ENCODE results near the gene TMEM163. TPM values are rescaled to one million over a fixed set of nuclear protein-coding genes. Genes with fewer than 3 reads are reported as not detected.
"Not testable (repeated sequence)": the region's sequence is repeated elsewhere in the genome, so short reads cannot be mapped to it uniquely, and the experiment has no call there.

TMEM163 gene
- polyA plus RNA-seq, 1 donor, result 0.86 TPM

GRCh38 chr2:134723742-134724141 lies 4.9 kb upstream of the TMEM163 start:
- DNase-seq (ENCODE audit: low read depth), result not testable (repeated sequence)

- DNase-seq (ENCODE audit: low read depth), result no peak
These were observed 3.9 kb upstream of the TMEM163 start for GRCh38 chr2:134722728-134723127.

GRCh38 chr2:134721596-134721995 lies 2.8 kb upstream of the TMEM163 start:
- DNase-seq (ENCODE audit: low read depth), result no peak

GRCh38 chr2:134718023-134718816 lies 580 bp downstream of the TMEM163 start:
- no peak for DNase-seq (ENCODE audit: low read depth)

DNA sequence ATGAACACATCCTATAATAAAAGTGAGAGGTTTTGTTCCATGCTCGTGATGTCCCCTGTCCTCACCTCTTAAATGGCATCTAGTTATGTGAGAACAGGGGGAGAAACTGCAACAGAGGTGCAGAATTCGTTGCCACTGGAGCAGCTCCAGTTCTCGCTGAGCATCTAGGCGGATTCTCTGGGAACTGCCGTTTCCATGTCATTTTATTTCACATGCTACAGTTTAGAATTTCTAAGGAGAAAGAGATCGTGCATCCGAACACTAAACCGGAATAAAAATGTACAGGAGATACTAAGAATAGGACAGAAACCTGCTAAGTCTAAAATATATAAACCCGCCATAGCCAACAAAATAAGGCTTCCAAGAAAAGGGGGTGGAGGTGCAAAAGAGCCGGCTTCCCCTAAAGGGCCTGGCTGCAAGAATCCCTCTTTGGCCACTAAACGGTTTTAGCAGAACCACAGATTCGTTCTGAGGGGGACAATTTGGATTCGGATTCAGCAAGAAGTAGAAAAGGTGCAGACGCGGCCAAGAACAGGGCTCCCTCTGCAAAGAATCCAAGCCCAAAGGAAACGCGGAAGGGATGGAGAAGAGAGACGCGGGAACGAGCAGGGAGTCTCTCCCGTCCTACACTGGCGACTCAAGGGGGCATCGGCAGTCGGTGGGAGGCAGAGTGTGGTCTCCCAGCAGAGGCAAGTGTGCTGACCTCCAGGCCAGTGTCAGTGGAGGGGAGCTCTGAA lies 1.3 kb downstream of the TMEM163 start:
- no peak for DNase-seq (ENCODE audit: low read depth)

DNA sequence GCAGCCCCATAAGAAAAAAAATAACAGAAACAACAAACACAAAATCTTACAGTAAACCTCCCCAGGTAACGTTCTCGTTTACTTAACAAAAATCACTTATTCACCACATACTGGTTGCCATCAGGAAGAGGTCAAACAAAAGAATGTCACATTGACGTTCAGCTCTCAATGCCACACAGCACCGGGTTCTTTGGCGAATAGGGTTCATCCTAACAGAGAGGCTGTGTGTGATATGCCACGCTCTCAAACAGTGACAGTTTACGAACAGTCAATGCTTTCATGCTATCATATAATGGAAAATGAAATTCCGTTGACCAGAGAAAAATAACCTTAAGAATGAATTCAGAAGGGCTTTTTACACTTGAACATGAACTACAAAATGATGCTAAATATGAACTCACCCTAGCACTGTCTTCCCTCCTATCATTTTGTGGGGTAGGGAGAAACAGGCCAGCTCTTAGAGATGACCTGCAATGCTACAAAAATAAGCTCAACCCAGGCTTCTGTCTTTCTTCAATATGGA lies 2.0 kb downstream of the TMEM163 start:
- no peak for DNase-seq (ENCODE audit: low read depth)

DNA sequence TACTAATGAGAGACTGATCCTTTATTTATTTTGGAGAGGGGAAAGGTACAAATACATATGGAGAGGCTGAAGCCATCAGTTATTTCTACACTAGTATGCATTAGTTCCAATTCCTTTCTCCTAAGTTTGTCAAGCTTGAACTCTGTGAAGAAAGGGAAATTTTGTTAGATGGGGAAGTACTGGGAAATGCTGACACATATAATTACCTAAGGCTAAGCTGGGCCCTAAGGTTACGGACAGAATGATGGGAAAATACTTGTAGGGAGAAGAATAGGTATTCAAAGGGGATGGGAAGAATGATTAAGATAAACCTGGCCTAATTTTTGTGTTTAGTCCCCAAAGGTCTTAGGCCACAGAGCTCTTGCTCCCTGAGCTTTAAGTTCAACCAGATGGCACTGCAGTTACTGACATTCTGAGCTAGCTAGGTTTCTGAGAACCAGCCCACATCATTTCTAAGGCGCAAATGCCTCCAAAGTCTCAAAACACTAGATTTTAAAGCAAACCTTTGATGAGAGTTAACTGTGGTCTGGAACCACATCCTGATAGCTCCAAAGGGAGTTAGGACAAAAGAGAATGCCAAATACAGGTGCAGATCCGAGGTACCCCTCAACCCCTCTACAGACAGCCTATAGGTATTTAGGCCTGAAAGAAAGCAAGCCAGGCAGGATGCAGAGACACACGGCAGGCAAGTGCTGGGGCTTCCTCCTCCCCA lies 2.7 kb downstream of the TMEM163 start:
- DNase-seq (ENCODE audit: low read depth), result no peak

- no peak for DNase-seq (ENCODE audit: low read depth)
These were observed 4.6 kb downstream of the TMEM163 start for GRCh38 chr2:134714228-134714627.

- no peak for DNase-seq (ENCODE audit: low read depth)
These were observed 5.2 kb downstream of the TMEM163 start for GRCh38 chr2:134713606-134714005.

GRCh38 chr2:134713176-134713575 lies 5.6 kb downstream of the TMEM163 start:
- DNase-seq (ENCODE audit: low read depth), result no peak

DNA sequence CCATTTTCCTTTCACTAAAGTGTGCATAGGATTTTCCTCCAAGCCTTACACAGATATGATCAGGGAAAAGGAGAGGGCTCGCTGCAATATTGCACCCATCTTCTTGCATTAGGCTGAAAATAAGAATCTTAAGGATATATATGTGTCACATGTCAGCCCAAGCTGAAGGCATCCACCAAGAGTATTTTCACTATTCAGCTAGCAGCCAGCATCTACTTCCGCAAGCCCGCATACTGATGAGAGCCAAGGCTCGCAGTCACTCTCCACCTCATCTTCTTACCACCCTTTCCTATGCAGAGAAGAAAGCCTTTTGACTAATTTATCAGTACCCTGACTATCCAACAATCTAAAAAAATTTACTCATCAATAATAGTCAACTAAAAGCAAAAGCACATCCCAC lies 6.1 kb downstream of the TMEM163 start:
- no peak for DNase-seq (ENCODE audit: low read depth)

DNA sequence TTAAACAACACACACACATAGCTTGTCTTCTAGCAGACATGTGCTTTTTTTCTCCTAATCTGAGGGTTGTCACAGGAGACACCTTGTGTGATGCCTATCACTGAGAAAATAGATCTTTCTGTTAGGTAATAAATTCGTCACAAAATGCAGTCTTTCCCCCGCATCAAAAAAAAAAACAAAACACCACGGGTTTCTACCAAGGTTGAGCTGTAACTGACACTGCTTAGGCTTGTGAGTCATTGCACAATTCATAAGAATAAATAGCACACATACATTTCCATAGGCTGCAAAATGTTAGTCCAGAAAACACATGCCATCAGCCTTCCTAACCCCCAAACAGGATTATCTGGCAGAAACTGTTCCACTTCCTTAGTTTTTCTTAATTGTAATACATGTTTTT lies 6.5 kb downstream of the TMEM163 start:
- no peak for DNase-seq (ENCODE audit: low read depth)

DNA sequence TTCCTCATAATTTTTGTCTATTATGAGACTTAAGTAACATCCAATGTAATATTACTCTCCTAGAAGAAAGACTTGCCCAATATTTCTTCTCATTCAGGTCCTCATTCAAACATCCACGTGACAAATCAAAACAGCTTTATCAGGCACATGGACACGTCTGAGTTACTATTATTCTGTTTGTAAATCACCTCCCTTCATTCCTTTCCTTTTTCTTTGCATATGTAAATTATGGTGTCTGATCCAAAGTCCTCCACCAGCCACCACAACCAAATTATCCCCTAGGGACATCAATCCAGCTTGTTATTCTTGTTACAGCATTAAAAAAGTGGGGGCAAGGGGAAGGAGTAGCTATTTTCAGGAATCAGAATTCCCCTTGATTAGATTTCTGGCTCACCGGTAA lies 7.1 kb downstream of the TMEM163 start:
- DNase-seq (ENCODE audit: low read depth), result no peak

- DNase-seq (ENCODE audit: low read depth), result no peak
These were observed 11.5 kb downstream of the TMEM163 start for GRCh38 chr2:134707330-134707676.

GRCh38 chr2:134706587-134707329 lies 12.0 kb downstream of the TMEM163 start:
- DNase-seq (ENCODE audit: low read depth), result no peak

DNA sequence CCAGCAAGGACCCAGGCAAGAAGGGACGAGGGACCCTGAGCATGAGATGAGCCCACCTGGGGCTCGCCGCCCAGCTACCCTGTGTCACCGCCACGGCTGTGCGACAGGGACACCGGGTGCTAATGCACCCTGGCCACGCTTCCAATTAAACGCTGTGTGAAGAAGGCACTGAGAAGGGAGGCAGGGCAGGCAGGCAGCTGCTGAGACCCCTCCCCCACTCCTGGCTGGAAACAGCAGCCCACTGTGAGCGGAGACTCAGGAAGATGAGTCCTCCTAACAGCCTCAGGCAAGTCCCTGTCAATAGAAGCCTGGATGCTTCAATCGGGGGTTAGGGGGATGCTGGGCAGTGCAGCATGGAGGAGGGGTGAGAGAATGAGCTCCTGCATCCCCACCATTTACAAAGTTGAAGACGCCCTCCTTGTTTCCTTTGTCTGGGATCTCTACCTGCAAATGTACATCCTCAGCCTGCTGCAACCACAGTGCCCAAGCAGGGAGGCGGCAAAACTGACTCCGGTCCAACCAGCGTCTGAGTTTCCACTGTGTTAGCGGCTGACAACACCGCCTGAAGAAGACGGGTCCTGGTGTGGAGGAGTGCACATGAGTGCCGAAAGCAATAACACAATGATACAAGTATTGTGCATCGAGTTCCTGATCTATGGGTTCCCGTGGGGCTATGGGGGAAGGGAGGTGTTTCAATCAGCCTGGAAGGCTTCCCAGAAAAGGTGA lies 12.8 kb downstream of the TMEM163 start:
- DNase-seq (ENCODE audit: low read depth), result no peak

DNA sequence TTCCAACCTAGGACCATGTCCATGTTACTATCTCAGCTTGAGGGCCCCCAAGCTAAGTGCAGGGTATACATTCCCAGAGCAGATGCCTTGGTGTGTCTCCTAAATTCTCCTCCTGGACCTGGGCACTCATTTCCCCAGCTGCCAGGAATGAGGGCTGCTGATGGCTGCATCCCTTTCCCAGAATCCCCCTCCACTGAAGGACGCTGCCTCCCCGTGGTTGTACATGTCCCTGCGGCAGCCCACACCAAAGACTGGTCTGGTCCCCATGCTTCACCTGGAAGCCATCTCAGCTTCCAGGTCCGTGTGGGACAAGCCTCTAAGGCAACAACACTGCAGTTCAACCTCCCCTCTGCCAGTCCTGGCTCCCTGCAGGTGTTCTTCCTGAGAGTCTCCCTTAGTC lies 14.6 kb downstream of the TMEM163 start:
- no peak for DNase-seq (ENCODE audit: low read depth)

GRCh38 chr2:134703426-134703825 lies 15.4 kb downstream of the TMEM163 start:
- no peak for DNase-seq (ENCODE audit: low read depth)

GRCh38 chr2:134700730-134701129 lies 18.1 kb downstream of the TMEM163 start:
- DNase-seq (ENCODE audit: low read depth), result no peak

DNA sequence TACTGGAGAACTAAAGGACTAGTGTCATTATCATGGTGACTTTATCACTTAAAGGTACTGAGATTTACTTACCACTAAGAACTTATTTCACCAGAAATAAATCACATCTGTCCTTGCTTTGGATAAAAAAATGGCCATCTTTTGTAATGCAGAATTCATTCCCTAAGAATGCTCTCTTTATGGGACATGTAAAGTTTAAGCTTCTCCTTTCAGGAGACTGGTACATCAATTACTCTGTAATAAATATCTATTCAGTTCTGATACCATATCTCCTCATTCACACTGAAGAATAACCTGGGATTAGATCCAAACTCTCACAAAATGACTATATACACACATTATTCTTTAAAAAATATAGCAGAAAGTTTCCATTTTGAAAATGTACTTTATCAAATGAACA lies 24.4 kb downstream of the TMEM163 start:
- DNase-seq (ENCODE audit: low read depth), result no peak
